Stimulated activated CD4-positive, alpha-beta T cell treated with anti-CD3 and anti-CD28 coated beads, Interleukin-2, amount 100 ng/mL, for 48 hours (primary cell): ENCODE data around the gene TRIM32.
"Not testable (repeated sequence)": the region's sequence is repeated elsewhere in the genome, so short reads cannot be mapped to it uniquely, and the experiment has no call there.

ENCODE experiments used
- DNase-seq, 2 donors: peaks; one replicate each; pipeline ENCODE4 v3.0.0-alpha.2; 2020

Gene TRIM32

DNA sequence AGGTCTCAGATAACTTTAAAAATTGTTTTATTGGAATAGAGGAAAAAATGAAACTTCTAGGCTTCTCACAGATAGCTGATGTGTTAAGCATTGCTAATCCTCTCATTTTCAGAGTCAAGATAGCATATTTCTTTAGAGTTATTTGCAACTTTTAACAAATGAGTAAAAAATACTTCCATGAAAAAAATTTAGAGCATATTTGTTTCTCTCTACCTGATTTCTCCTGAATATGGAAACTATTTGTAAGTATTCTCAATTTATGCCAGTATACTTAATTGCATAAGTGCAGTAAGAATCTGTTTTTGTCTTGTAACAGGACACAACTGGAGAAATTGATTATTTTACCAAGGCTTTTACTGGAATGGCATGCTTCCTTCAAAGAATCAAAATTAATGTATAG lies 3.6 kb upstream of the TRIM32 start:
- no peak for DNase-seq

DNA sequence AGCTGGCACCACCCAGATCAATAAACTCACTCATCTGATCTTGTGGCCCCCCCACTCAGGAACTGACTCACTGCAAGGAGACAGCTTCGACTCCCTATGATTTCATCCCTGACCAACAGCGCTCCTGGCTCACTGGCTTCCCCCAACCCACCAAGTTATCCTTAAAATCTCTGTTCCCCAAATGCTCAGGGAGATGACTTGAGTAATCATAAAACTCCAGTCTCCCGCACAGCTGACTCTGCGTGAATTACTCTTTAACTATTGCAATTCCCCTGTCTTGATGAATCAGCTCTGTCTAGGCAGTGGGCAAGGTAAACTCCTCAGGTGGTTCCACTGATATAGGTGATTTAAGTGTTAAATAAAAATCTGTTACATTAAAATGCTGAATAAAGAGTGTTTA lies 1.9 kb upstream of the TRIM32 start:
- no peak for DNase-seq

DNA sequence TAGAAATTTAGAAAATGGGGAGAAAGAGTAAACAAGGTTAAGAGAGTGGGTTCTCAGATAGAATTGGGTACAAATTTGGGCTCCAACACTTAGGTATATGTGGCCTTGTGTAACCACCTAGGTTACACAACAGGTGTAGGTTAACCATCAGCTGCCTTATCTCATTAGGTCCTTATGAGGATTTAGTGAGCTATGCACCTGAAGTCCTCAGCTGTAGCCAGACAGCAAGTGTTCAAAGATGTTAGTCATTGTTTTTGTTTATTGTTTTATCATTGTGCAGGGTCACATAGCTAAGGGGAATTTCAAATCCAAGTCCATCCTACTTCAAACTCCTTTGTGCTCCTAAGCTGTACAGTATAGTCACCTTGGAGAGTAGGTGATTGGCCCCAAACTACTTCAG lies 970 bp upstream of the TRIM32 start:
- no peak for DNase-seq

- DNase-seq, result peak in 1 of 2 donors; percentile 7
Observed at GRCh38 chr9:116686693-116687073, 422 bp upstream of the TRIM32 start.

- DNase-seq, result no peak
Observed at GRCh38 chr9:116687754-116688135, 640 bp downstream of the TRIM32 start.

DNA sequence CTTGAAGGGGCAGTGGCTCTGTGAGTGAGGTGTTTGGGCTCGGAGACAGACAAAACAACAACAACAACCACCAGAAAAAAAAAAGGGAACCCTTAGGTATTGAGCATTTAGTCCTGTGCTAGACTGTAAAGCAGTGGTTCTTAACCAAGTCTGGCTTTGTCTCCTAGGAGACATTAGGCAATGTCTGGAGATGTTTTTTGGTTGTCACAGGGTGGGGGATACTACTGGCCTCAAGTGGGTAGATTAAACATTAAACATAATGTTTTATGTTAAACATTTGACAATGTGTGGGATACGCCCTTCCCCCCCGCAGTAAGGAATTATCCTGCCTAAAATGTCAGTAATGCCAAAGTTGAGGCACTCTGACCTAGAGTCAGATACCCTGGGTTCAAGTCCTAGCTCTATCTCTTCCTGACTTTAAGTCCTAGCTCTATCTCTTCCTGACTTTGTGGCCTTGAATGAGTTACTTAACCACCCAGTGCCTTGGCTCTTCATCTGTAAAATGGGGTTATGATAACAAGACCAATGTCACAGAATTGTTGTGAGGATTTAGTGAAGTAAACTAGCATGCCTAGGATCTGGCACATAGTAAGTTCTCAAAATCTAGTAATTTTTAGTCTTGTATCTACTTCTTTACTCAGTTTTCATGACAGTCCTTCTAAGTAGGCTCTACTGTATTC lies 1.8 kb downstream of the TRIM32 start:
- no peak for DNase-seq

DNA sequence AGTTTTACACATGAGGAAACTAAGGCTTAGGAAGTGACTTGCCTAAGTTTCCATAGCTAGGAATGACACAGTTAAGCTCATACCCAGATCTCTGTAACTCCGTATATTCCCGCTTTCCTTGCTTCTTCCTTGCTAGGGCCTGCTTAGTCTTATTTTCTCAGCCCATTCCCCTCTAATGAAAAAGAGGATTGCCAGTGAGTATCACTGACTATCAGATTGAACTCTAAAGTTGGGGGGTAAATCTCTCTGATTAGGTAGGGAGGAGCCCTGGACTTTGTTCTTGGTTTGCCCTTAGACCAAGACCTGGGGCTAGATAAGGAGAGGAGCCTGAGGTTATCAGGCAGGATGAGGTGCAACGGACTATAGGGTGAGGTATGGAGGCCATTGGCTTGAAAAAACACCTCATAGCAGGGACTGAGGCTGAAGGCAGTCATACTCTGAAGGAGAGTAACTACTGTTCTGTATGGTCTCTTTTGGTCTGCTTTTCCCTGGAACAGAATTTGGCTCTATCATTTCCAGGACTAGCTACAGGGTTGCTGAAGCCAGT lies 2.5 kb downstream of the TRIM32 start:
- DNase-seq, result no peak

DNA sequence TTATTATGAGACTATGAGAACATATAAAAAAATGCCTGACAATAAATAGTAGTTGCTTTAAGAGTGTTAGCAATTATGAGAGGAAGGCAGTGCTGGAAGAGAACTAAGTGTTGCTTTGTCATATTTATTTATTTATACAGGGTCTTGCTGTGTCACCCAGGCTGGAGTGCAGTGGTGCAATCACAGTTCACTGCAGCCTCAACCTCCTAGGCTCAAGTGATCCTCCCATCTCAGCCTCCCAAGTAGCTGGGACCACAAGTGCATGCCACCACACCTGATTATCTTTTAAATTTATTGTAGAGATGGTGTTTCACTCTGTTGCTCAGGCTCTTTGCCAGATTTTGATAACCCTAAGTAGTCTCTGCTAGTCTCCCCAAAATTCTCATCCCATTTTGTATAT lies 3.7 kb downstream of the TRIM32 start:
- DNase-seq, result not testable (repeated sequence)

DNA sequence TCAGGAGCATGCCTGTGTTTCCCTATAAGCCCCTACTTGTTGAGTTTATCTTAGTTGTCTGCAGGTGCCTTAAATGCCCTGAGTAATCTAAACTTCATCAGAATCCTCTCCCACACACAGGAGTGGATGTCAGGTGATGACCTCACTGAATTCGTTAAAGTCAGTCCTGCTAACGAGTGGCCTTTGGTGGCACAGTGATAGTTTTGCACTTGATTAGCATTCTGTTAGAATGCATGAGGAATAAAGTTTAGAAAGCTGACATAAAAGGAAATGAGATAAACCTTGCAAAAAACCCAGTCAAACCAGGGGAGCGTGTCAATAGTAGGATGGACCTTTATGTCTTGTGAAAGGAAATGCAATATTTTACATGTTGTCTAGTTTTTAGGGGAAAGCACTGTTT lies 4.5 kb downstream of the TRIM32 start:
- no peak for DNase-seq

GRCh38 chr9:116692616-116693015 lies 5.5 kb downstream of the TRIM32 start:
- no peak for DNase-seq

DNA sequence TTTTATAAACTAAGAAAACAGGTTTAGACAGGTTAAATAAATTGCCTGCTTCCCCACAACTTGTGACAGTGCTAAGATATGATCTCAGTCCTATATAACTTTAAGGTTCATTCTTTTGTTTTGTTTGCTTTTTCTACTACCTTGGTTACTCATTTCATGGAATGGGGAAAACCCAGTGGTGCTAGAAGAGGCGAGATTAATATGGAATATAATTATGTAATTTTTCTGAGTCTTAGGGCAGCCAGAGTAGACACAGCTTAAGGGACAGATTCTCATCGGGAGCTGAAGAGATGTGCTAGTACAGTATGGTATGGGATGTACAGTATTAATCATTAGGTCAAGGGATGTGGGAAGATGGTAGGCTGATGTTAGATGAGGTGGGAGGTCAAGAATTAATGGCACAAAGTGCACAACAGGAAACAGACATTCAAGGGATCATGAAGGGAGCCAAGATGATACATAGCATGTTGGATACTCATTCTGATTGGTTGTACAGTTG lies 6.2 kb downstream of the TRIM32 start:
- DNase-seq, result no peak

DNA sequence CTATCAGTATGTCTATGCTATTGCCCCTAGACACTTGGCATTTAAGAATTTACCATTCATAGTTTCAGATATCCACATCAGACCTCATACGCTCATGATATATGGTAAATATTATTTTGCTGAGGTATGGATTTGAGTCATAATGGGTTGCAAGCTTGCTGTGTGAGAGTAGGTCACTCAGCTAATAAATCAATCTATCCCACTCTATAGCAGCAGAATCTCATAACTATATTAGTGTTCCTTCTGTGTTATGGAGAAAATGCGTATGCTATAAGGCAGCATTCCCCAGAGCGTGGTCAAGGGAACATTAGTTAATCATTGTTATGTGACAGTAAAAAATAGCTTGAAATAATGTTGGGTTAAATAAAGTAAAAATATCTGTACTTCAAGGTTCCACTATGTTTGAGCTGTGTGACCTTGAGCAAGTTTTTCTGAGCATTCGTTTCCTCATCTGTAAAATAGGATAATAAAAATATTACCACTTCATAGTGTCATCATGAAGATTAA lies 7.7 kb downstream of the TRIM32 start:
- no peak for DNase-seq

GRCh38 chr9:116695438-116695837 lies 8.3 kb downstream of the TRIM32 start:
- DNase-seq, result no peak

GRCh38 chr9:116697362-116697761 lies 10.3 kb downstream of the TRIM32 start:
- DNase-seq, result no peak

DNA sequence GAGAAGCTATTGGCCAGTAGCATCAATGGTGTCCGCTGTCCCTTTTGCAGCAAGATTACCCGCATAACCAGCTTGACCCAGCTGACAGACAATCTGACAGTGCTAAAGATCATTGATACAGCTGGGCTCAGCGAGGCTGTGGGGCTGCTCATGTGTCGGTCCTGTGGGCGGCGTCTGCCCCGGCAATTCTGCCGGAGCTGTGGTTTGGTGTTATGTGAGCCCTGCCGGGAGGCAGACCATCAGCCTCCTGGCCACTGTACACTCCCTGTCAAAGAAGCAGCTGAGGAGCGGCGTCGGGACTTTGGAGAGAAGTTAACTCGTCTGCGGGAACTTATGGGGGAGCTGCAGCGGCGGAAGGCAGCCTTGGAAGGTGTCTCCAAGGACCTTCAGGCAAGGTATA lies 10.8 kb downstream of the TRIM32 start:
- no peak for DNase-seq

GRCh38 chr9:116700279-116700678 lies 13.2 kb downstream of the TRIM32 start:
- no peak for DNase-seq

GRCh38 chr9:116700882-116701865 lies 14.1 kb downstream of the TRIM32 start:
- DNase-seq, result no peak

- no peak for DNase-seq
Observed at GRCh38 chr9:116701940-116702642, 15.0 kb downstream of the TRIM32 start.

DNA sequence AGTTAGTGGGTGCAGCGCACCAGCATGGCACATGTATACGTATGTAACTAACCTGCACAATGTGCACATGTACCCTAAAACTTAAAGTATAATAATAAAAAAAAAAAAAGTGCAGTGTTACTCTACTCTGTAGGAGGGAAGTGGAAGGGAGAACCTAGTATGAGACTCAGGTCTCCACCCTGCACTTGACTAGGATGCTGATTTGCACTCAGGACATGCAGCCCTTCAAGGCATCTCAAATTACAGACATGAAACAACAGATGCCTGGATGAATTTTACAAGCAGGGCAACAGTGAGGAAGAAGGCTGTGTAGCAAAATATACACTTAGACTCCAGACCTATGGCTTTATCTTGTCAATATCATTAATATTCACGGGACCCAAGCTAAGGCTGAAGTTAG lies 16.5 kb downstream of the TRIM32 start:
- DNase-seq, result no peak

DNA sequence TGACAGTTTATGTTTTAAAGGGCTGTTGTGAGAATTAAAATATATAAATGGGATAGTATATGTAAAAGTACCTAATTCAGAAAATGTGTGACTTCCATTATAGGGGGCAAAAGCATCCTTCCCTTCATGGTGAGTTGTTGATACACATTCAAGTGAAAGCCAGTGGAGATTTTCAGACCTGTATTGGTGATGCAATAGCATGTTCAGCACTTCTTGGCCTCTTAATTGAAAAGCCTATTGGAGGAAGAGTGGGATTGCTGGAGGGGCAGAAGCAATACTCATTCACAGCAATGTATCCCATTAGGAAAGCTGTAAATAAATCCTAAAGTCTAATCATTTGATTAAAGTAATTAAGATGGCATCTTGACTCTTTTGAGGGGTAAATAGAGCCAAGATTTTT lies 17.4 kb downstream of the TRIM32 start:
- DNase-seq, result no peak

DNA sequence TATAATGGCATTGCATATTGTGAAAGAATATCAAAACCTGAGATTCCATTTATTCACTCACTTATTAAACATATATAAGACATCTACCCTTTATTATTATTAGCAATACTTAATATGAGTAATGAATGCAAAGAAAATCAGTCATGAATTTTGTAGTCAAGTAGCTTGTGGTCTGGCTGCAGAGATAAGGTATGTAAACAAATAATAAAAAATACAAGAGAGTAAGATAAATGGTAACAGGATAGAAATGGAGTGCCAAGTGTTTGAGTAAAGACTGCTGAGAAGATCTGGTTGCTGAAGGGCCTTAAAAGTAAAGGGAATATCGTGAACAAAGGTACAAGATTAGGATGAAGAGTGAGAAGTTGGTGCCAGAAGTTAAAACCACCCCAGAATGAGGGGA lies 18.4 kb downstream of the TRIM32 start:
- DNase-seq, result no peak

- no peak for DNase-seq
Observed at GRCh38 chr9:116706310-116707290, 19.5 kb downstream of the TRIM32 start.
